ENCODE data around the gene GRIFIN. TPM values are rescaled to one million over a fixed set of nuclear protein-coding genes. Genes with fewer than 3 reads are reported as not detected.

Gene GRIFIN
- total and polyA plus RNA-seq, 7 donors: not detected

DNA sequence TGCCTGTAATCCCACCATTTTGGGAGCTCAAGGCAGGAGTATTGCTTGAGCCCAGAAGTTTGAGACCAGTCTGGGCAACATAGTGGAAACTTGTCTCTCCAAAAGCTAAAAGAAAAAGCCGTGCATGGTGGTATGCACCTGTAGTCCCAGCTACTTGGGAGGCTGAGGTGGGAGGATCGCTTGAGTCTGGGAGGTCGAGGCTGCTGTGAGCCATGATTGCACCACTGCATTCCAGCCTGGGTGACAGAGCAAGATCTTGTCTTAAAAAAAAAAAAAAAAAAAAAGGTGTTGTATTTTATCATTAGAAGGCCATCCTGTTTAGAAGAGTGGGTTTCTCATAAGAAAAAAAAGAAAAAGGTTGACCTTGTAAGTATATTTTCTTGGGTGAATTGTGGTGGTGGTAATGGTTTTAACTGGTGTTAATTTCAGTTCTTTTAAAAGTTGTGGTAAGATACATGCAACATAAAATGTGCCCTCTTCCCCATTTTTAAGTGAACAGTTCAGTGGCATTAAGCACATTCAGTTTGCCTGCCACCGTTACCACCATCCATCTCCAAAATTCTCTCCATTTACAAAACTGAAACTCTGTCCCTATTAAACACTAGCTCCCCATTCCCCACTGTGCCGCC lies 34.7 kb downstream of the GRIFIN start:
- H3K27me3 ChIP-seq: no peaks in the 10 kb centered on the region
- peaks cover 0 to 4% (median 0%) of the 10 kb centered on the region in 4 donors for H3K36me3 ChIP-seq
- peaks cover 0 to 12% (median 4%) of the 10 kb centered on the region in 4 donors for H3K4me1 ChIP-seq
- no peak overlapping the region for H3K4me3 ChIP-seq
- TF ChIP-seq POLR2A (IDR thresholded peaks at IDR 0.05): no peak
- TF ChIP-seq EP300 (IDR thresholded peaks at IDR 0.05): no peak
- H3K27ac ChIP-seq: no peak overlapping the region
- WGBS, 2 donors: 89 to 94% methylated on average over 5 of the region's 5 CpGs
- intact Hi-C loops (cut with DNase I): no loop called here
- DNase-seq: no peak
- no peaks in the 10 kb centered on the region for H3K9me3 ChIP-seq

DNA sequence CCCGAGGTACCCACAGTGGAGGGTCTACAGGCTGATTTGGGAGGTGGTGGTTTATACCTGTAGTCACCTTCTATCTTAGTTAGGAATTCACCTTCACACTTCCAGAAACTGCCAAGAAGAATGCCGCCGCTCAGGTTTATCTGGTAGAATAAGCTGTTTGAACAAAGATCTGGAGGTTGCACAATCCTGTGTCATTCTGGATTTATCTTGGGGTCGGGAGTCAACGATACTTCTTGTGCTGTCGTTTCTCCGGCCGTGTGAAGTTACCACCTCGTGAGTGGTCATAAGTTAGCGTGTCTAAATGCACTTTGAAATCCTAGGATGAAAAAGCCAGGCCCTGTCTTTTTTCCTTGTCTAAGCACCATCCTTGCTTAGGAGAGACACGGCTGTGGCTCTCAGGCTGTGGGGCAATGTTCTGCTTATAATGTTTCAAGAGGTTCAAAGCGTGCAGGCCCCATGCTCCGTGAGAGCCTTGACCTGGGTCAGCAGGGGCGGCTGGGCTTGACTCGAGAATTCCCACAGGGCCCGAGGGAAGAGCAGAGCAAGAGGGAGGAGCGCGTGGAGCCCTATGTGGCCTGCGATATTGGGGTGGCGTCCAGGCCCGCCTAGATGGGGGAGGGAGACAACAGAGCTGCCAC lies 35.5 kb downstream of the GRIFIN start:
- peaks cover 0 to 12% (median 0%) of the 10 kb centered on the region in 4 donors for H3K36me3 ChIP-seq
- no peak for DNase-seq
- no peak overlapping the region for H3K27ac ChIP-seq
- H3K27me3 ChIP-seq: no peaks in the 10 kb centered on the region
- peaks cover 0 to 12% (median 4%) of the 10 kb centered on the region in 4 donors for H3K4me1 ChIP-seq
- intact Hi-C loops (cut with DNase I): no loop called here
- TF ChIP-seq CTCF (IDR thresholded peaks at IDR 0.05) (no peak), EP300 (IDR thresholded peaks at IDR 0.05) (no peak), POLR2AphosphoS5 (IDR thresholded peaks at IDR 0.05) (no peak), POLR2A (IDR thresholded peaks at IDR 0.05) (no peak)
- H3K4me3 ChIP-seq: no peak overlapping the region
- WGBS, 2 donors: 86 to 88% methylated on average over 21 of the region's 21 CpGs
- no peaks in the 10 kb centered on the region for H3K9me3 ChIP-seq

DNA sequence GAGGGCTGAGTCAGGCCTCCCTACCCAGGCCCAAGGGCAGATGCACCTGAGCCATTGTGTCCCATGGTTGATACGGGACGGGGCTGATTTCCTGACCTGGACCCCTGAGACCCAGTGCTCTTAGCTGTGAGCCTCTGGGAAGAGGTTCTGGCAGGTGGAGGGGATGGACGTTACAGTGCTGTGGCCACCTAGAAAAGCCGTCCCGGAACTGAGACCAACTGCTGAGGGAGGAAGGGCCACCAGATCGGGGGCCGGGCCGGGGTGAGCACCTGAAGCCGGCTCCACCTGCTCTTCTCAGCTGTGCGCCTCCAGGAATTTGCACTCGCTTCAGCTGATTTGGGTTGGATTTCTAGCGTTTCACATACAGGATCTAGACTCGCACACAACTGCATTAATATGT lies 37.4 kb downstream of the GRIFIN start:
- intact Hi-C loops (cut with DNase I): no loop called here
- peaks cover 0 to 29% (median 7%) of the 10 kb centered on the region in 4 donors for H3K36me3 ChIP-seq

DNA sequence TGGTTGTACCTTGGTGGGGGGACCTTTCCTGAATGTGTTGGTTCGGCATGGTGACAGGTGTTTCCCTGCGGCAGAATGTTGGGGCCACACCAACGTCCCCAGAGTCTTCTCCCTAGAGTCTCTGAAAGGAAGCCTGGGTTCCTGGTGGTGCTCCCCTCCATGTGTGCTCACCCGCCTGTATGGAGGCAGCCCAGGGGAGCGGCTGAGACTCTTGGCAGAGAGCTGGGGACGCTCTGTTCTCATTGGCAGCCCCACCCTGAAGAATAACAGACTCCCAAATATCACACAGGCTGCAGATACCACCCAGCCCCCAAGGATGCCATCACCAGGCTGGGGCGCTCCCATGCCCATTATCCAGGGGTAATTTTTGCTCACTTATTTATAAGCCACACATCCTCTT lies 38.0 kb downstream of the GRIFIN start:
- no peaks in the 10 kb centered on the region for H3K27me3 ChIP-seq
- WGBS, 2 donors: 65 to 70% methylated on average over 7 of the region's 7 CpGs
- H3K4me3 ChIP-seq: no peak overlapping the region
- H3K4me1 ChIP-seq: no peaks in the 10 kb centered on the region
- DNase-seq: no peak
- peaks cover 0 to 35% (median 13%) of the 10 kb centered on the region in 4 donors for H3K36me3 ChIP-seq
- no peaks in the 10 kb centered on the region for H3K9me3 ChIP-seq
- H3K27ac ChIP-seq: peak overlapping the region in 1 of 4 donors; percentile 43
- intact Hi-C loops (cut with DNase I): no loop called here
- no peak for TF ChIP-seq CTCF (IDR thresholded peaks at IDR 0.05)
- TF ChIP-seq POLR2AphosphoS5 (IDR thresholded peaks at IDR 0.05): no peak
- TF ChIP-seq EP300 (IDR thresholded peaks at IDR 0.05): no peak
- no peak for TF ChIP-seq POLR2A (IDR thresholded peaks at IDR 0.05)

More for the DNA sequence above, 37.4 kb downstream of the GRIFIN start:
- 93 to 95% methylated on average over 13 of the region's 13 CpGs for WGBS, 2 donors
- Histone ChIP-seq H3K4me3 (no peak overlapping the region), H3K4me1 (no peaks in the 10 kb centered on the region), H3K27me3 (no peaks in the 10 kb centered on the region), H3K9me3 (no peaks in the 10 kb centered on the region), H3K27ac (peak overlapping the region in 1 of 4 donors; percentile 43)
- TF ChIP-seq POLR2AphosphoS5 (IDR thresholded peaks at IDR 0.05) (no peak), POLR2A (IDR thresholded peaks at IDR 0.05) (no peak), CTCF (IDR thresholded peaks at IDR 0.05) (no peak), EP300 (IDR thresholded peaks at IDR 0.05) (no peak)
- DNase-seq: no peak

- Histone ChIP-seq H3K9me3 (no peaks in the 10 kb centered on the region), H3K36me3 (peaks cover 5 to 40% (median 18%) of the 10 kb centered on the region in 4 donors), H3K4me1 (no peaks in the 10 kb centered on the region), H3K4me3 (no peak overlapping the region), H3K27me3 (no peaks in the 10 kb centered on the region), H3K27ac (no peak overlapping the region)
- DNase-seq: no peak
- intact Hi-C loops (cut with DNase I): no loop called here
- 30 to 74% methylated on average over 16 of the region's 16 CpGs for WGBS, 2 donors
- TF ChIP-seq CTCF (IDR thresholded peaks at IDR 0.05): no peak
- no peak for TF ChIP-seq EP300 (IDR thresholded peaks at IDR 0.05)
- no peak for TF ChIP-seq POLR2AphosphoS5 (IDR thresholded peaks at IDR 0.05)
- TF ChIP-seq POLR2A (IDR thresholded peaks at IDR 0.05): no peak
Measured at GRCh38 chr7:2437537-2438148, 38.6 kb downstream of the GRIFIN start.

Measured in sigmoid colon (tissue), 7 donors.